HG03097 (cell line): ENCODE measurements around the gene OR10AD1.
A peak's percentile ranks its signal among the peaks of the same experiment; 100 is the strongest.
"Not testable (repeated sequence)": the region's sequence is repeated elsewhere in the genome, so short reads cannot be mapped to it uniquely, and the experiment has no call there.

Source experiments
- ATAC-seq: cut with Tn5 transposase; IDR thresholded peaks from one replicate; pipeline ENCODE4 v1.9.1; 2021; ENCODE audit not compliant: unreplicated experiment, low FRiP score

The OR10AD1 gene

GRCh38 chr12:48203192-48203591 is at the start of gene OR10AD1:
OR10AD1 (minus strand) TSS chr12:48203292; CDS start chr12:48203292, 0 bp downstream.
- ATAC-seq: no peak

- no peak for ATAC-seq
Measured at GRCh38 chr12:48247181-48247966, 44.3 kb upstream of the OR10AD1 start.

- ATAC-seq: no peak
Measured at GRCh38 chr12:48237162-48237561, 34.1 kb upstream of the OR10AD1 start.

- ATAC-seq: no peak
Measured at GRCh38 chr12:48235796-48236333, 32.8 kb upstream of the OR10AD1 start.

- ATAC-seq: not testable (repeated sequence)
Measured at GRCh38 chr12:48231169-48231958, 28.3 kb upstream of the OR10AD1 start.

- not testable (repeated sequence) for ATAC-seq
Measured at GRCh38 chr12:48224533-48224932, 21.4 kb upstream of the OR10AD1 start.

GRCh38 chr12:48221645-48222044 is 18.6 kb upstream of the OR10AD1 start:
- no peak for ATAC-seq

GRCh38 chr12:48220701-48221100 is 17.6 kb upstream of the OR10AD1 start:
- no peak for ATAC-seq

GRCh38 chr12:48219631-48220030 is 16.5 kb upstream of the OR10AD1 start:
- no peak for ATAC-seq

- ATAC-seq: no peak
Measured at GRCh38 chr12:48216785-48217184, 13.7 kb upstream of the OR10AD1 start.

- not testable (repeated sequence) for ATAC-seq
Measured at GRCh38 chr12:48209495-48209894, 6.4 kb upstream of the OR10AD1 start.

- no peak for ATAC-seq
Measured at GRCh38 chr12:48202766-48203165, 326 bp downstream of the OR10AD1 start.

GRCh38 chr12:48201516-48201915 is 1.6 kb downstream of the OR10AD1 start:
- ATAC-seq: no peak

- ATAC-seq: no peak
Measured at GRCh38 chr12:48201091-48201490, 2.0 kb downstream of the OR10AD1 start.

GRCh38 chr12:48199774-48200221 is 3.3 kb downstream of the OR10AD1 start:
- ATAC-seq: no peak

GRCh38 chr12:48198985-48199384 is 4.1 kb downstream of the OR10AD1 start:
- no peak for ATAC-seq

- ATAC-seq: peak; percentile 10
Measured at GRCh38 chr12:48198672-48198971, 4.5 kb downstream of the OR10AD1 start.

GRCh38 chr12:48197971-48198671 is 5.0 kb downstream of the OR10AD1 start:
- peak; percentile 99 for ATAC-seq

GRCh38 chr12:48197549-48197970 is 5.5 kb downstream of the OR10AD1 start:
- ATAC-seq: no peak

- no peak for ATAC-seq
Measured at GRCh38 chr12:48194799-48195201, 8.3 kb downstream of the OR10AD1 start.

- ATAC-seq: no peak
Measured at GRCh38 chr12:48193623-48194022, 9.5 kb downstream of the OR10AD1 start.
